GM12875 (cell line): ENCODE measurements around the gene ZNF19.
"Not testable (repeated sequence)": the region's sequence is repeated elsewhere in the genome, so short reads cannot be mapped to it uniquely, and the experiment has no call there.

Experiments used
- H3K4me3 ChIP-seq: one replicate; pipeline ENCODE4 v1.5.1; 2011; ENCODE audit warnings: low read depth, low read length, control low read depth
- CTCF ChIP-seq: IDR thresholded peaks from 2 replicates; pipeline ENCODE4 v1.5.1; 2011; ENCODE audit warnings: low read depth, mild to moderate bottlenecking, control low read depth, inconsistent platforms, low read length, moderate library complexity, borderline replicate concordance; ENCODE audit not compliant: insufficient read depth

The ZNF19 gene

GRCh38 chr16:71524566-71525553, 35.7 kb upstream of the ZNF19 start:
- no peak overlapping the region for H3K4me3 ChIP-seq
- no peak for TF ChIP-seq CTCF

- no peak for TF ChIP-seq CTCF
- no peak overlapping the region for H3K4me3 ChIP-seq
These were observed 31.4 kb upstream of the ZNF19 start for GRCh38 chr16:71520550-71520949.

GRCh38 chr16:71515026-71515425, 25.9 kb upstream of the ZNF19 start:
- no peak overlapping the region for H3K4me3 ChIP-seq
- TF ChIP-seq CTCF, result no peak

- TF ChIP-seq CTCF, result no peak
- H3K4me3 ChIP-seq, result no peak overlapping the region
These were observed 25.4 kb upstream of the ZNF19 start for GRCh38 chr16:71514476-71514875.

GRCh38 chr16:71513302-71513701, 24.2 kb upstream of the ZNF19 start:
- no peak for TF ChIP-seq CTCF
- no peak overlapping the region for H3K4me3 ChIP-seq

- H3K4me3 ChIP-seq, result no peak overlapping the region
- TF ChIP-seq CTCF, result no peak
These were observed 17.9 kb upstream of the ZNF19 start for GRCh38 chr16:71507061-71507460.

GRCh38 chr16:71504901-71505300, 15.8 kb upstream of the ZNF19 start:
- no peak overlapping the region for H3K4me3 ChIP-seq
- TF ChIP-seq CTCF, result no peak

- not testable (repeated sequence) for H3K4me3 ChIP-seq
These were observed 14.9 kb upstream of the ZNF19 start for GRCh38 chr16:71504051-71504450.
